IMR-90 (cell line): ENCODE measurements around the gene LEPROT. TPM values are rescaled to one million over a fixed set of nuclear protein-coding genes. Genes with fewer than 3 reads are reported as not detected.

Experiments
- ATAC-seq: fragments of 200-7000 bp; cut with Tn5 transposase; 2 replicates; pipeline ENCODE4 v1.9.1; 2020; ENCODE audit warnings: low read depth, mild to moderate bottlenecking, moderate library complexity
- BruUV-seq: library from RNA; stranded (reverse); fragments of 400-500 nt; replicated peaks from 2 replicates; lab custom pipeline; 2021; lab: Mats Ljungman, UMichigan
- CTCF ChIA-PET: fragments of 300-600 bp; formaldehyde crosslinking; extraction: SDS; loops from one replicate; lab custom pipeline; 2021; ENCODE audit warnings: antibody characterized with exemption; lab: Yijun Ruan, JAX
- POLR2A ChIA-PET: fragments of 300-600 bp; sonication (Branson Sonifier 250); formaldehyde crosslinking; loops from one replicate; lab custom pipeline; 2022; ENCODE audit warnings: antibody characterized with exemption; ENCODE audit not compliant: unreplicated experiment; lab: Charles Lee
- DNase-seq: peaks from one replicate; pipeline ENCODE4 v3.0.0; 2013
- H2AFZ ChIP-seq: replicated peaks from 2 replicates; pipeline ENCODE3; 2013; ENCODE audit warnings: low read length, mild to moderate bottlenecking; ENCODE audit not compliant: poor library complexity
- H2AK5ac ChIP-seq: 2 replicates; pipeline ENCODE4 v1.6.1; 2013; ENCODE audit warnings: low read depth, low read length, inconsistent platforms
- H2AK9ac ChIP-seq: replicated peaks from 2 replicates; pipeline ENCODE3; 2013; ENCODE audit warnings: mild to moderate bottlenecking, low read depth, low read length, moderate library complexity; ENCODE audit not compliant: poor library complexity
- H2BK120ac ChIP-seq: 2 replicates; pipeline ENCODE4 v1.6.1; 2013; ENCODE audit warnings: low read depth, low read length, inconsistent platforms
- H2BK15ac ChIP-seq: 3 replicates; pipeline ENCODE4 v1.6.1; 2013; ENCODE audit warnings: low read depth, low read length, inconsistent platforms
- H2BK20ac ChIP-seq: 2 replicates; pipeline ENCODE4 v1.6.1; 2013; ENCODE audit warnings: low read depth, mild to moderate bottlenecking, inconsistent platforms, low read length, moderate library complexity
- H2BK5ac ChIP-seq: 2 replicates; pipeline ENCODE4 v1.6.1; 2013; ENCODE audit warnings: mild to moderate bottlenecking, low read depth, low read length, inconsistent platforms; ENCODE audit not compliant: poor library complexity, severe bottlenecking
- H3K14ac ChIP-seq: replicated peaks from 2 replicates; pipeline ENCODE4 v1.6.1; 2013; ENCODE audit warnings: low read depth, low read length, inconsistent platforms
- H3K18ac ChIP-seq: 2 replicates; pipeline ENCODE4 v1.6.1; 2013; ENCODE audit warnings: low read depth, low read length, control low read depth
- H3K23ac ChIP-seq: 2 replicates; pipeline ENCODE4 v1.6.1; 2013; ENCODE audit warnings: low read depth, low read length, inconsistent platforms
- H3K27ac ChIP-seq: 2 replicates; pipeline ENCODE4 v1.5.1; 2013; ENCODE audit warnings: mild to moderate bottlenecking, control low read depth, low read length; ENCODE audit not compliant: insufficient read depth
- H3K27me3 ChIP-seq: 2 replicates; pipeline ENCODE4 v1.6.1; 2013; ENCODE audit warnings: low read length; ENCODE audit not compliant: control insufficient read depth, insufficient read depth
- H3K36me3 ChIP-seq: 2 replicates; pipeline ENCODE4 v1.6.1; 2013; ENCODE audit warnings: low read length, mixed read lengths; ENCODE audit not compliant: control insufficient read depth, insufficient read depth
- H3K4ac ChIP-seq: 2 replicates; pipeline ENCODE4 v1.6.1; 2013; ENCODE audit warnings: low read depth, low read length, inconsistent platforms
- H3K4me1 ChIP-seq: 2 replicates; pipeline ENCODE4 v1.6.1; 2013; ENCODE audit warnings: low read length, mixed read lengths; ENCODE audit not compliant: control insufficient read depth, insufficient read depth
- H3K4me2 ChIP-seq: 2 replicates; pipeline ENCODE4 v1.6.1; 2013; ENCODE audit warnings: low read depth, mild to moderate bottlenecking, control low read depth, low read length, moderate library complexity
- H3K4me3 ChIP-seq: 2 replicates; pipeline ENCODE4 v1.5.1; 2013; ENCODE audit warnings: low read depth, mild to moderate bottlenecking, control low read depth, low read length, moderate library complexity; ENCODE audit not compliant: insufficient read depth
- H3K56ac ChIP-seq: 2 replicates; pipeline ENCODE4 v1.6.1; 2013; ENCODE audit warnings: low read length, inconsistent platforms; ENCODE audit not compliant: insufficient read depth; ENCODE audit errors: extremely low read depth
- H3K79me1 ChIP-seq, 2 experiments: 2 replicates each; pipeline ENCODE4 v1.6.1; 2013; ENCODE audit warnings: low read length in 2 of 2, inconsistent platforms in 1 of 2, low read depth in 1 of 2
- H3K9ac ChIP-seq: 2 replicates; pipeline ENCODE4 v1.6.1; 2013; ENCODE audit warnings: low read depth, low read length, control low read depth
- H3K9me1 ChIP-seq: 2 replicates; pipeline ENCODE4 v1.6.1; 2013; ENCODE audit warnings: low read length, inconsistent platforms; ENCODE audit not compliant: insufficient read depth
- H3K9me3 ChIP-seq: 2 replicates; pipeline ENCODE4 v1.6.1; 2013; ENCODE audit warnings: low read length; ENCODE audit not compliant: control insufficient read depth, insufficient read depth
- H4K20me1 ChIP-seq: 2 replicates; pipeline ENCODE4 v1.6.1; 2013; ENCODE audit warnings: low read length, inconsistent platforms; ENCODE audit not compliant: insufficient read depth
- H4K5ac ChIP-seq: 2 replicates; pipeline ENCODE4 v1.6.1; 2013; ENCODE audit warnings: mild to moderate bottlenecking, low read depth, low read length, control low read depth
- H4K8ac ChIP-seq, 2 experiments: 2 replicates each; pipeline ENCODE4 v1.6.1; 2013; ENCODE audit warnings: low read depth in 2 of 2, low read length in 2 of 2, control low read depth in 1 of 2, inconsistent platforms in 1 of 2
- H4K91ac ChIP-seq: 2 replicates; pipeline ENCODE4 v1.6.1; 2013; ENCODE audit warnings: low read depth, low read length, inconsistent platforms; ENCODE audit not compliant: insufficient read depth
- BHLHE40 ChIP-seq: fragments of 150-350 bp; IDR thresholded peaks from 2 replicates; pipeline ENCODE4 v1.6.1; 2016; ENCODE audit warnings: mild to moderate bottlenecking, low read depth, low read length
- CEBPB ChIP-seq: IDR thresholded peaks from 2 replicates; pipeline ENCODE4 v1.6.1; 2012; ENCODE audit warnings: low read depth, low read length, improper control_type of control experiment
- CHD1 ChIP-seq: IDR thresholded peaks from 2 replicates; pipeline ENCODE4 v1.6.1; 2012; ENCODE audit warnings: low read depth, low read length, improper control_type of control experiment
- CTCF ChIP-seq: conservative IDR thresholded peaks from 2 replicates; pipeline ENCODE4 v1.5.1; 2012; ENCODE audit warnings: mild to moderate bottlenecking, low read depth, low read length, improper control_type of control experiment
- ELK1 ChIP-seq: fragments of 150-350 bp; IDR thresholded peaks from 2 replicates; pipeline ENCODE4 v1.6.1; 2016; ENCODE audit warnings: low read depth, mild to moderate bottlenecking, low read length, moderate library complexity, borderline replicate concordance
- FOS ChIP-seq: fragments of 150-350 bp; IDR thresholded peaks from 2 replicates; pipeline ENCODE4 v1.6.1; 2016; ENCODE audit warnings: low read depth, low read length
- MAFK ChIP-seq: IDR thresholded peaks from 2 replicates; pipeline ENCODE4 v1.6.1; 2012; ENCODE audit warnings: low read depth, low read length, improper control_type of control experiment
- MAZ ChIP-seq: IDR thresholded peaks from 2 replicates; pipeline ENCODE4 v1.6.1; 2012; ENCODE audit warnings: low read depth, mild to moderate bottlenecking, low read length, improper control_type of control experiment, moderate library complexity, borderline replicate concordance
- MXI1 ChIP-seq: IDR thresholded peaks from 2 replicates; pipeline ENCODE4 v1.6.1; 2012; ENCODE audit warnings: low read depth, mild to moderate bottlenecking, low read length, moderate library complexity, borderline replicate concordance
- NFE2L2 ChIP-seq: fragments of 150-350 bp; IDR thresholded peaks from 2 replicates; pipeline ENCODE4 v1.6.1; 2016; ENCODE audit warnings: low read depth, mild to moderate bottlenecking, low read length
- POLR2A ChIP-seq: IDR thresholded peaks from 2 replicates; pipeline ENCODE4 v1.6.1; 2012; ENCODE audit warnings: mild to moderate bottlenecking, low read depth, low read length
- RAD21 ChIP-seq: IDR thresholded peaks from 2 replicates; pipeline ENCODE4 v1.6.1; 2012; ENCODE audit warnings: low read length, improper control_type of control experiment
- RCOR1 ChIP-seq: IDR thresholded peaks from 2 replicates; pipeline ENCODE4 v1.6.1; 2012; ENCODE audit warnings: mild to moderate bottlenecking, low read length, improper control_type of control experiment; ENCODE audit not compliant: insufficient replicate concordance
- RFX5 ChIP-seq: IDR thresholded peaks from 2 replicates; pipeline ENCODE4 v1.8.0; 2012; ENCODE audit warnings: low read depth, mild to moderate bottlenecking, low read length, moderate library complexity
- SMC3 ChIP-seq: fragments of 150-350 bp; IDR thresholded peaks from 2 replicates; pipeline ENCODE4 v1.6.1; 2016; ENCODE audit warnings: low read depth, mild to moderate bottlenecking, antibody characterized with exemption, low read length, moderate library complexity
- USF2 ChIP-seq: fragments of 150-350 bp; IDR thresholded peaks from 2 replicates; pipeline ENCODE4 v1.6.1; 2017; ENCODE audit warnings: mild to moderate bottlenecking, antibody characterized with exemption, low read length, low read depth
- WGBS, 2 experiments: methylation state at CpG; one replicate each; pipeline versions ENCODE4 v1.1.5 to v1.1.7; 2013; ENCODE audit warnings: missing lambda C conversion rate in 2 of 2; ENCODE audit not compliant: insufficient read length in 1 of 2; ENCODE audit errors: extremely low coverage in 2 of 2; 5-methylcytosine and 5-hydroxymethylcytosine counted together
- dilution Hi-C: fragments of 300-500 bp; cut with HindIII; formaldehyde crosslinking; loops from one replicate; pipeline ENCODE4 v1.14.3; 2018; ENCODE audit warnings: low sequenced_read_pairs; ENCODE audit not compliant: unreplicated experiment
- in situ Hi-C: fragments of 300-500 bp; cut with MboI; formaldehyde crosslinking; loops from 3 replicates; pipeline ENCODE4 v1.14.3; 2019; ENCODE audit warnings: low sequenced_read_pairs, inconsistent platforms, mixed read lengths
- intact Hi-C: fragments of 100-400 bp; cut with micrococcal nuclease; formaldehyde crosslinking; loops from 2 replicates; pipeline ENCODE4 v1.10.0; 2022
- polyA plus RNA-seq, 3 experiments: library from polyadenylated mRNA; depleted of rRNA; stranded (reverse); fragments of >200 nt; gene quantifications; 2 replicates each; pipeline ENCODE4 v1.2.3, GENCODE V29; 2012; ENCODE audit warnings: low replicate concordance in 1 of 3
- total RNA-seq: library from RNA; depleted of rRNA; stranded (reverse); fragments of >200 nt; gene quantifications from 2 replicates; pipeline ENCODE4 v1.2.3, GENCODE V29; 2012

Gene LEPROT
- total and polyA plus RNA-seq, 2 of the 4 experiments (the other 2 are of a cell fraction), result 21.0 to 40.2 TPM

- H2AFZ ChIP-seq, result no peak overlapping the region
- in situ Hi-C loops, result no loop called here
- peaks cover 8% of the 10 kb centered on the region; the same call in 1 of the 2 replicates for H3K27me3 ChIP-seq
- WGBS, 2 experiments, result no CpG with 5 or more reads among the region's 1 CpG
- DNase-seq (no peak), ATAC-seq (no peak)
- no peak overlapping the region for H2BK120ac ChIP-seq
- no peak overlapping the region for H3K14ac ChIP-seq
- H2BK20ac ChIP-seq, result no peak overlapping the region
- H3K56ac ChIP-seq, result no peak overlapping the region
- H3K27ac ChIP-seq, result no peak overlapping the region
- H3K4me2 ChIP-seq, result no peak overlapping the region
- H4K5ac ChIP-seq, result no peak overlapping the region
- no peaks in the 10 kb centered on the region for H3K79me1 ChIP-seq
- H4K8ac ChIP-seq, result no peak overlapping the region
- no peaks in the 10 kb centered on the region for H3K36me3 ChIP-seq
- ChIA-PET CTCF (no interaction called here), POLR2A (no interaction called here)
- H2BK15ac ChIP-seq, result no peak overlapping the region
- no peak overlapping the region for H3K4me3 ChIP-seq
- intact Hi-C loops, result no loop called here
- no peak for TF ChIP-seq NFE2L2
- TF ChIP-seq USF2, result no peak
- no peak for TF ChIP-seq ELK1
- no peak for TF ChIP-seq MAZ
- TF ChIP-seq RCOR1, result no peak
- no peak for TF ChIP-seq MXI1
- TF ChIP-seq POLR2A, result no peak
- TF ChIP-seq SMC3, result no peak
- TF ChIP-seq MAFK, result no peak
- no peak for TF ChIP-seq BHLHE40
- TF ChIP-seq RAD21, result no peak
- no peak for TF ChIP-seq RFX5
- TF ChIP-seq FOS, result no peak
- TF ChIP-seq CEBPB, result no peak
- no peak for TF ChIP-seq CHD1
- no peak for TF ChIP-seq CTCF
- H2AK5ac ChIP-seq, result no peak overlapping the region
- H4K91ac ChIP-seq, result no peak overlapping the region
- H2AK9ac ChIP-seq, result no peak overlapping the region
- no peaks in the 10 kb centered on the region for H3K4me1 ChIP-seq
- H3K18ac ChIP-seq, result no peak overlapping the region
- no peaks in the 10 kb centered on the region for H3K9me1 ChIP-seq
- no peak overlapping the region for H3K23ac ChIP-seq
- H3K9me3 ChIP-seq, result no peaks in the 10 kb centered on the region
- no peaks in the 10 kb centered on the region for H4K20me1 ChIP-seq
- no peak overlapping the region for H3K9ac ChIP-seq
- no TSS peak for BruUV-seq
- H3K4ac ChIP-seq, result no peak overlapping the region
- dilution Hi-C loops, result no loop called here
- H2BK5ac ChIP-seq, result no peak overlapping the region
Measured at GRCh38 chr1:65399003-65399402, 21.5 kb upstream of the LEPROT start.
